IMR-90 (cell line): Measurements from ENCODE around the gene PNMA6E.

Source experiments
- CEBPB ChIP-seq: IDR thresholded peaks from 2 replicates; pipeline ENCODE4 v1.6.1; 2012; ENCODE audit warnings: low read depth, low read length, improper control_type of control experiment
- MAFK ChIP-seq: IDR thresholded peaks from 2 replicates; pipeline ENCODE4 v1.6.1; 2012; ENCODE audit warnings: low read depth, low read length, improper control_type of control experiment
- NFE2L2 ChIP-seq: fragments of 150-350 bp; IDR thresholded peaks from 2 replicates; pipeline ENCODE4 v1.6.1; 2016; ENCODE audit warnings: low read depth, mild to moderate bottlenecking, low read length
- POLR2A ChIP-seq: IDR thresholded peaks from 2 replicates; pipeline ENCODE4 v1.6.1; 2012; ENCODE audit warnings: mild to moderate bottlenecking, low read depth, low read length
- RAD21 ChIP-seq: IDR thresholded peaks from 2 replicates; pipeline ENCODE4 v1.6.1; 2012; ENCODE audit warnings: low read length, improper control_type of control experiment
- RCOR1 ChIP-seq: IDR thresholded peaks from 2 replicates; pipeline ENCODE4 v1.6.1; 2012; ENCODE audit warnings: mild to moderate bottlenecking, low read length, improper control_type of control experiment; ENCODE audit not compliant: insufficient replicate concordance
- SMC3 ChIP-seq: fragments of 150-350 bp; IDR thresholded peaks from 2 replicates; pipeline ENCODE4 v1.6.1; 2016; ENCODE audit warnings: low read depth, mild to moderate bottlenecking, antibody characterized with exemption, low read length, moderate library complexity
- USF2 ChIP-seq: fragments of 150-350 bp; IDR thresholded peaks from 2 replicates; pipeline ENCODE4 v1.6.1; 2017; ENCODE audit warnings: mild to moderate bottlenecking, antibody characterized with exemption, low read length, low read depth
- TF ChIP-seq, protein P1 (sequence below): conservative IDR thresholded peaks from 2 replicates; pipeline ENCODE4 v1.5.1; 2012; ENCODE audit warnings: mild to moderate bottlenecking, low read depth, low read length, improper control_type of control experiment
- TF ChIP-seq, protein P2 (sequence below): fragments of 150-350 bp; IDR thresholded peaks from 2 replicates; pipeline ENCODE4 v1.6.1; 2016; ENCODE audit warnings: low read depth, mild to moderate bottlenecking, low read length, moderate library complexity, borderline replicate concordance

- TF ChIP-seq RCOR1, result no peak
- TF ChIP-seq, protein P1, sequence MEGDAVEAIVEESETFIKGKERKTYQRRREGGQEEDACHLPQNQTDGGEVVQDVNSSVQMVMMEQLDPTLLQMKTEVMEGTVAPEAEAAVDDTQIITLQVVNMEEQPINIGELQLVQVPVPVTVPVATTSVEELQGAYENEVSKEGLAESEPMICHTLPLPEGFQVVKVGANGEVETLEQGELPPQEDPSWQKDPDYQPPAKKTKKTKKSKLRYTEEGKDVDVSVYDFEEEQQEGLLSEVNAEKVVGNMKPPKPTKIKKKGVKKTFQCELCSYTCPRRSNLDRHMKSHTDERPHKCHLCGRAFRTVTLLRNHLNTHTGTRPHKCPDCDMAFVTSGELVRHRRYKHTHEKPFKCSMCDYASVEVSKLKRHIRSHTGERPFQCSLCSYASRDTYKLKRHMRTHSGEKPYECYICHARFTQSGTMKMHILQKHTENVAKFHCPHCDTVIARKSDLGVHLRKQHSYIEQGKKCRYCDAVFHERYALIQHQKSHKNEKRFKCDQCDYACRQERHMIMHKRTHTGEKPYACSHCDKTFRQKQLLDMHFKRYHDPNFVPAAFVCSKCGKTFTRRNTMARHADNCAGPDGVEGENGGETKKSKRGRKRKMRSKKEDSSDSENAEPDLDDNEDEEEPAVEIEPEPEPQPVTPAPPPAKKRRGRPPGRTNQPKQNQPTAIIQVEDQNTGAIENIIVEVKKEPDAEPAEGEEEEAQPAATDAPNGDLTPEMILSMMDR, result no peak
- no peak for TF ChIP-seq USF2
- no peak for TF ChIP-seq POLR2A
- no peak for TF ChIP-seq RAD21
- TF ChIP-seq CEBPB, result no peak
- no peak for TF ChIP-seq NFE2L2
- TF ChIP-seq SMC3, result no peak
- no peak for TF ChIP-seq MAFK
- TF ChIP-seq, protein P2, sequence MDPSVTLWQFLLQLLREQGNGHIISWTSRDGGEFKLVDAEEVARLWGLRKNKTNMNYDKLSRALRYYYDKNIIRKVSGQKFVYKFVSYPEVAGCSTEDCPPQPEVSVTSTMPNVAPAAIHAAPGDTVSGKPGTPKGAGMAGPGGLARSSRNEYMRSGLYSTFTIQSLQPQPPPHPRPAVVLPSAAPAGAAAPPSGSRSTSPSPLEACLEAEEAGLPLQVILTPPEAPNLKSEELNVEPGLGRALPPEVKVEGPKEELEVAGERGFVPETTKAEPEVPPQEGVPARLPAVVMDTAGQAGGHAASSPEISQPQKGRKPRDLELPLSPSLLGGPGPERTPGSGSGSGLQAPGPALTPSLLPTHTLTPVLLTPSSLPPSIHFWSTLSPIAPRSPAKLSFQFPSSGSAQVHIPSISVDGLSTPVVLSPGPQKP, result no peak
These were observed 21.6 kb downstream of the PNMA6E start for GRCh38 chrX:153379508-153379907.
